WTC11 (cell line): ENCODE results near the gene SEMA3F. TPM values are rescaled to one million over a fixed set of nuclear protein-coding genes. Genes with fewer than 3 reads are reported as not detected.

Experiments used
- ATAC-seq: fragments of 200-7000 bp; cut with Tn5 transposase; 2 replicates; pipeline ENCODE4 v1.10.0; 2021; ENCODE audit warnings: mild to moderate bottlenecking, moderate library complexity
- CTCF ChIA-PET: fragments of 300-600 bp; sonication (Branson Sonifier 250); formaldehyde crosslinking; loops from one replicate; lab custom pipeline; 2021; ENCODE audit warnings: antibody characterized with exemption; lab: Charles Lee
- POLR2A ChIA-PET: fragments of 350-600 bp; sonication (Branson Sonifier 250); formaldehyde crosslinking; loops from one replicate; lab custom pipeline; 2021; ENCODE audit warnings: antibody characterized with exemption; lab: Charles Lee
- DNase-seq: peaks from one replicate; pipeline ENCODE4 v3.0.0; 2021; ENCODE audit warnings: low spot score
- H3K27ac Mint-ChIP-seq: 2 replicates; pipeline ENCODE4 v1.8.0; 2021; ENCODE audit warnings: mixed read lengths
- H3K27me3 Mint-ChIP-seq: 2 replicates; pipeline ENCODE4 v1.8.0; 2021; ENCODE audit warnings: low read depth, mild to moderate bottlenecking, moderate library complexity, mixed read lengths
- H3K36me3 Mint-ChIP-seq: 2 replicates; pipeline ENCODE4 v1.8.0; 2021; ENCODE audit warnings: mixed read lengths
- H3K4me1 Mint-ChIP-seq: 2 replicates; pipeline ENCODE4 v1.8.0; 2022; ENCODE audit warnings: mixed read lengths
- H3K4me3 Mint-ChIP-seq: 2 replicates; pipeline ENCODE4 v1.8.0; 2021; ENCODE audit warnings: mild to moderate bottlenecking, moderate library complexity, mixed read lengths
- H3K9me3 Mint-ChIP-seq: 2 replicates; pipeline ENCODE4 v1.8.0; 2021; ENCODE audit warnings: mixed read lengths
- CREB1 ChIP-seq: sonication (generic); formaldehyde crosslinking; IDR thresholded peaks from 2 replicates; pipeline ENCODE4 v1.8.0; 2023; ENCODE audit warnings: mild to moderate bottlenecking, missing genetic modification reagents
- E2F1 ChIP-seq: sonication (generic); formaldehyde crosslinking; IDR thresholded peaks from 2 replicates; pipeline ENCODE4 v1.8.0; 2022; ENCODE audit warnings: mild to moderate bottlenecking, missing genetic modification reagents
- ESRRA ChIP-seq: sonication (generic); formaldehyde crosslinking; IDR thresholded peaks from 2 replicates; pipeline ENCODE4 v1.8.1; 2022; ENCODE audit warnings: mild to moderate bottlenecking, missing genetic modification reagents, borderline replicate concordance
- ETV6 ChIP-seq: sonication (generic); formaldehyde crosslinking; IDR thresholded peaks from 2 replicates; pipeline ENCODE4 v1.8.1; 2022; ENCODE audit warnings: mild to moderate bottlenecking, missing genetic modification reagents
- FOXP1 ChIP-seq: sonication (generic); formaldehyde crosslinking; IDR thresholded peaks from 2 replicates; pipeline ENCODE4 v1.8.0; 2022; ENCODE audit warnings: missing genetic modification reagents, mild to moderate bottlenecking, moderate library complexity, borderline replicate concordance
- HMGXB4 ChIP-seq: sonication (generic); formaldehyde crosslinking; IDR thresholded peaks from 2 replicates; pipeline ENCODE4 v1.8.1; 2023; ENCODE audit warnings: mild to moderate bottlenecking, moderate library complexity, missing genetic modification reagents
- MLX ChIP-seq: sonication (generic); formaldehyde crosslinking; IDR thresholded peaks from 2 replicates; pipeline ENCODE4 v1.8.1; 2023; ENCODE audit warnings: mild to moderate bottlenecking, missing genetic modification reagents, moderate library complexity
- MYBL2 ChIP-seq: sonication (generic); formaldehyde crosslinking; IDR thresholded peaks from 2 replicates; pipeline ENCODE4 v1.8.1; 2023; ENCODE audit warnings: mild to moderate bottlenecking, moderate library complexity, missing genetic modification reagents
- PRRX2 ChIP-seq: fragments of 250-450 bp; sonication (Bioruptor Pico); IDR thresholded peaks from 2 replicates; pipeline ENCODE4 v1.8.0; 2021; ENCODE audit warnings: mild to moderate bottlenecking
- TEAD4 ChIP-seq: sonication (generic); formaldehyde crosslinking; IDR thresholded peaks from 2 replicates; pipeline ENCODE4 v1.8.0; 2022; ENCODE audit warnings: mild to moderate bottlenecking, missing genetic modification reagents
- ZNF317 ChIP-seq: sonication (generic); formaldehyde crosslinking; IDR thresholded peaks from 2 replicates; pipeline ENCODE4 v1.8.1; 2023; ENCODE audit warnings: low read depth, mild to moderate bottlenecking, moderate library complexity, missing genetic modification reagents, borderline replicate concordance
- ZNF423 ChIP-seq: fragments of 250-450 bp; sonication (Bioruptor Pico); IDR thresholded peaks from 2 replicates; pipeline ENCODE4 v2.1.2; 2022; ENCODE audit warnings: mild to moderate bottlenecking, moderate library complexity
- ZNF671 ChIP-seq: fragments of 250-450 bp; sonication (Bioruptor Pico); IDR thresholded peaks from 2 replicates; pipeline ENCODE4 v1.8.0; 2021; ENCODE audit warnings: mild to moderate bottlenecking
- ZSCAN18 ChIP-seq: fragments of 250-450 bp; sonication (Bioruptor Pico); IDR thresholded peaks from 2 replicates; pipeline ENCODE4 v2.1.2; 2022; ENCODE audit warnings: mild to moderate bottlenecking, moderate library complexity
- total RNA-seq: library from RNA; stranded (reverse); gene quantifications from 3 replicates; pipeline ENCODE4 v1.2.3, GENCODE V29; 2021

SEMA3F gene
- total RNA-seq, 1 experiment from 2014 or later = 49.0 TPM

GRCh38 chr3:50139718-50140423 is 15.3 kb upstream of the SEMA3F start:
- no peak for DNase-seq
- Mint-ChIP-seq H3K4me3 (peak overlapping the region; percentile 16; the same call in 1 of the 2 replicates), H3K4me1 (peaks cover 49% of the 10 kb centered on the region), H3K27me3 (peaks cover 3% of the 10 kb centered on the region; the same call in 1 of the 2 replicates), H3K36me3 (no peaks in the 10 kb centered on the region), H3K27ac (peak overlapping the region; percentile 92), H3K9me3 (no peaks in the 10 kb centered on the region)
- no peak for TF ChIP-seq ETV6 (CRISPR knock-in tag)
- 0 out of 2 replicates have a peak, but pooled peaks have one; percentile 13 for TF ChIP-seq FOXP1 (CRISPR knock-in tag)
- no peak for TF ChIP-seq TEAD4 (CRISPR knock-in tag)
- ChIA-PET POLR2A (interaction anchor here (0.5 to 1.4 kb wide), 2 partner anchors 24 to 85 kb away, joined by 3 to 4 read pairs; no protein-coding TSS in a partner anchor), CTCF (interaction anchor here (0.7 to 7.2 kb wide), 10 partner anchors 9 to 55 kb away, joined by 3 to 32 read pairs (median 4); no protein-coding TSS in a partner anchor)
- no peak for ATAC-seq

GRCh38 chr3:50140990-50141389 is 14.1 kb upstream of the SEMA3F start:
- CTCF ChIA-PET = no interaction called here
- POLR2A ChIA-PET = no interaction called here
- no peak for DNase-seq
- peaks cover 48% of the 10 kb centered on the region for H3K4me1 Mint-ChIP-seq
- ATAC-seq = no peak
- H3K36me3 Mint-ChIP-seq = no peaks in the 10 kb centered on the region
- no peak overlapping the region for H3K4me3 Mint-ChIP-seq
- no peak overlapping the region for H3K27ac Mint-ChIP-seq
- TF ChIP-seq E2F1 (CRISPR knock-in tag) (no peak), MYBL2 (CRISPR knock-in tag) (no peak), ZNF317 (CRISPR knock-in tag) (no peak), PRRX2 (no peak), ZNF423 (CRISPR knock-in tag) (no peak), CREB1 (CRISPR knock-in tag) (no peak), MLX (CRISPR knock-in tag) (no peak), ESRRA (CRISPR knock-in tag) (no peak), ZNF671 (CRISPR knock-in tag) (no peak)
- TF ChIP-seq, all 79 proteins: peak for 0
- Mint-ChIP-seq H3K9me3 (no peaks in the 10 kb centered on the region), H3K27me3 (peaks cover 3% of the 10 kb centered on the region; the same call in 1 of the 2 replicates)

- ATAC-seq (peak; percentile 67), DNase-seq (peak; percentile 39)
- Mint-ChIP-seq H3K9me3 (no peaks in the 10 kb centered on the region), H3K4me1 (peaks cover 22% of the 10 kb centered on the region), H3K4me3 (no peak overlapping the region), H3K36me3 (no peaks in the 10 kb centered on the region), H3K27ac (no peak overlapping the region), H3K27me3 (peaks cover 3% of the 10 kb centered on the region; the same call in 1 of the 2 replicates)
- CTCF ChIA-PET = interaction anchor here (0.6 to 1.1 kb wide), 6 partner anchors 10 to 25 kb away, joined by 3 to 6 read pairs (median 3); no protein-coding TSS in a partner anchor
- TF ChIP-seq HMGXB4 (CRISPR knock-in tag) (0 out of 2 replicates have a peak, but pooled peaks have one; percentile 27), ZSCAN18 (no peak)
- POLR2A ChIA-PET = no interaction called here
Measured at GRCh38 chr3:50146316-50146901, 8.7 kb upstream of the SEMA3F start.
